ENCODE measurements around the gene TMEM250. TPM values are rescaled to one million over a fixed set of nuclear protein-coding genes. Genes with fewer than 3 reads are reported as not detected.

Gene TMEM250
- polyA plus RNA-seq, 1 donor (not counting 4 experiments of a cell fraction or from before 2014, with no cell fraction given) = 9.9 TPM

GRCh38 chr9:136148766-136149165 is 30.1 kb upstream of the TMEM250 start:
- H3K9me1 ChIP-seq (ENCODE audit: control insufficient read depth, extremely low read depth, insufficient read depth, low read length) = no peaks in the 10 kb centered on the region
- H3K9ac ChIP-seq (ENCODE audit: control insufficient read depth, extremely low read depth, insufficient read depth, low read length) = no peak overlapping the region
- no peaks in the 10 kb centered on the region for H3K9me3 ChIP-seq (ENCODE audit: control insufficient read depth, low read depth, low read length)
- peaks cover 34% of the 10 kb centered on the region for H3K27me3 ChIP-seq (ENCODE audit: control insufficient read depth, extremely low read depth, insufficient read depth, low read length)
- H3K4me1 ChIP-seq (ENCODE audit: control insufficient read depth, extremely low read depth, insufficient read depth, low read length) = no peaks in the 10 kb centered on the region
- DNase-seq (ENCODE audit: low read depth, low spot score) (no peak), FAIRE-seq (no peak)
- H4K20me1 ChIP-seq (ENCODE audit: control insufficient read depth, extremely low read depth, insufficient read depth, low read length) = no peaks in the 10 kb centered on the region
- dilution Hi-C loops (cut with MboI; ENCODE audit: extremely low pct_ligation_motif_present, low sequenced_read_pairs) = no loop called here
- no peak overlapping the region for H3K4me3 ChIP-seq (ENCODE audit: control insufficient read depth in 2 of 3, extremely low read depth in 1 of 3, insufficient read depth in 2 of 3, low read depth in 1 of 3, low read length in 3 of 3)
- H3K27ac ChIP-seq (ENCODE audit: control insufficient read depth, insufficient read depth, low read length) = no peak overlapping the region
- no peaks in the 10 kb centered on the region for H3K79me2 ChIP-seq (ENCODE audit: control insufficient read depth, insufficient read depth, low read length)
- H3K4me2 ChIP-seq (ENCODE audit: control insufficient read depth, extremely low read depth, insufficient read depth, low read depth, low read length) = no peak overlapping the region
- no peak overlapping the region for H2AFZ ChIP-seq (ENCODE audit: control insufficient read depth, low read length)
- H3K36me3 ChIP-seq (ENCODE audit: control insufficient read depth in 2 of 2, extremely low read depth in 1 of 2, insufficient read depth in 2 of 2, low read length in 2 of 2) = no peaks in the 10 kb centered on the region
- no peak for TF ChIP-seq EZH2 (IDR thresholded peaks at IDR 0.05; ENCODE audit: low read length)
- TF ChIP-seq CTCF (optimal IDR thresholded peaks at IDR 0.05 in 1 of 3, IDR thresholded peaks at IDR 0.05 in 1 of 3, conservative IDR thresholded peaks at IDR 0.05 in 1 of 3; ENCODE audit: extremely low read depth in 1 of 3, insufficient read depth in 2 of 3, low read length in 3 of 3) = no peak

GRCh38 chr9:136147890-136148714 is 29.4 kb upstream of the TMEM250 start:
- Histone ChIP-seq H3K4me3 (ENCODE audit: control insufficient read depth in 2 of 3, extremely low read depth in 1 of 3, insufficient read depth in 2 of 3, low read depth in 1 of 3, low read length in 3 of 3) (no peak overlapping the region), H3K27me3 (ENCODE audit: control insufficient read depth, extremely low read depth, insufficient read depth, low read length) (peaks cover 34% of the 10 kb centered on the region), H3K9me1 (ENCODE audit: control insufficient read depth, extremely low read depth, insufficient read depth, low read length) (no peaks in the 10 kb centered on the region), H3K36me3 (ENCODE audit: control insufficient read depth in 2 of 2, extremely low read depth in 1 of 2, insufficient read depth in 2 of 2, low read length in 2 of 2) (no peaks in the 10 kb centered on the region), H2AFZ (ENCODE audit: control insufficient read depth, low read length) (no peak overlapping the region), H3K4me1 (ENCODE audit: control insufficient read depth, extremely low read depth, insufficient read depth, low read length) (no peaks in the 10 kb centered on the region), H3K4me2 (ENCODE audit: control insufficient read depth, extremely low read depth, insufficient read depth, low read depth, low read length) (no peak overlapping the region), H3K79me2 (ENCODE audit: control insufficient read depth, insufficient read depth, low read length) (no peaks in the 10 kb centered on the region), H3K9ac (ENCODE audit: control insufficient read depth, extremely low read depth, insufficient read depth, low read length) (no peak overlapping the region), H3K27ac (ENCODE audit: control insufficient read depth, insufficient read depth, low read length) (no peak overlapping the region), H3K9me3 (ENCODE audit: control insufficient read depth, low read depth, low read length) (no peaks in the 10 kb centered on the region), H4K20me1 (ENCODE audit: control insufficient read depth, extremely low read depth, insufficient read depth, low read length) (no peaks in the 10 kb centered on the region)
- no peak for DNase-seq (ENCODE audit: low read depth, low spot score)
- dilution Hi-C loops (cut with MboI; ENCODE audit: extremely low pct_ligation_motif_present, low sequenced_read_pairs) = no loop called here
- FAIRE-seq = no peak
- TF ChIP-seq CTCF (optimal IDR thresholded peaks at IDR 0.05 in 1 of 3, IDR thresholded peaks at IDR 0.05 in 1 of 3, conservative IDR thresholded peaks at IDR 0.05 in 1 of 3; ENCODE audit: extremely low read depth in 1 of 3, insufficient read depth in 2 of 3, low read length in 3 of 3) (no peak), EZH2 (IDR thresholded peaks at IDR 0.05; ENCODE audit: low read length) (no peak)

Measured in keratinocyte (primary cell).